Activated T-helper 1 cell treated with anti-CD3 and anti-CD28 coated beads, Interleukin-12 subunit alpha, Interleukin-12 subunit beta, Interleukin-2, Interleukin-4 antibody, amounts not matched to agents 30 ng/mL and 10 ng/mL and 1 ng/mL, durations not matched to agents 14 hours and 24 hours and 36 hours (primary cell): ENCODE results near the gene C1orf52. TPM values are rescaled to one million over a fixed set of nuclear protein-coding genes. Genes with fewer than 3 reads are reported as not detected.
A peak's percentile ranks its signal among the peaks of the same experiment; 100 is the strongest.

Experiments used
- DNase-seq: peaks from one replicate; pipeline ENCODE4 v3.0.0; 2021; ENCODE audit warnings: low spot score
- H3K27ac Mint-ChIP-seq: one replicate; pipeline ENCODE4 v1.8.0; 2021; ENCODE audit warnings: mild to moderate bottlenecking, mixed read lengths
- H3K27me3 Mint-ChIP-seq: one replicate; pipeline ENCODE4 v1.8.0; 2022; ENCODE audit warnings: mild to moderate bottlenecking, moderate library complexity, mixed read lengths; ENCODE audit not compliant: insufficient read depth
- H3K36me3 Mint-ChIP-seq: one replicate; pipeline ENCODE4 v1.8.0; 2021; ENCODE audit warnings: low read depth, mixed read lengths
- H3K4me1 Mint-ChIP-seq: one replicate; pipeline ENCODE4 v1.8.0; 2021; ENCODE audit warnings: low read depth, mixed read lengths
- H3K4me3 Mint-ChIP-seq: one replicate; pipeline ENCODE4 v1.8.0; 2021; ENCODE audit warnings: mild to moderate bottlenecking, moderate library complexity, mixed read lengths
- H3K9me3 Mint-ChIP-seq: one replicate; pipeline ENCODE4 v1.8.0; 2021; ENCODE audit warnings: mixed read lengths
- intact Hi-C: fragments of 100-400 bp; cut with micrococcal nuclease; formaldehyde crosslinking; loops from one replicate; pipeline ENCODE4 v1.15.1; 2024
- total RNA-seq: library from RNA; stranded (reverse); gene quantifications from 2 replicates; pipeline ENCODE4 v1.2.3, GENCODE V29; 2022

The C1orf52 gene
- total RNA-seq, 1 donor from 2014 or later, result 31.6 TPM

GRCh38 chr1:85223334-85223733, 36.1 kb downstream of the C1orf52 start:
- no peak for DNase-seq
- Mint-ChIP-seq H3K4me3 (no peak overlapping the region), H3K27me3 (peaks cover 42% of the 10 kb centered on the region), H3K27ac (no peak overlapping the region), H3K36me3 (no peaks in the 10 kb centered on the region), H3K4me1 (no peaks in the 10 kb centered on the region), H3K9me3 (no peaks in the 10 kb centered on the region)
- intact Hi-C loops, result no loop called here

GRCh38 chr1:85220756-85221201, 38.7 kb downstream of the C1orf52 start:
- H3K27me3 Mint-ChIP-seq, result peaks cover 46% of the 10 kb centered on the region
- H3K27ac Mint-ChIP-seq, result no peak overlapping the region
- H3K4me1 Mint-ChIP-seq, result no peaks in the 10 kb centered on the region
- no peak for DNase-seq
- intact Hi-C loops, result no loop called here
- H3K36me3 Mint-ChIP-seq, result no peaks in the 10 kb centered on the region
- no peaks in the 10 kb centered on the region for H3K9me3 Mint-ChIP-seq
- H3K4me3 Mint-ChIP-seq, result no peak overlapping the region

- Mint-ChIP-seq H3K36me3 (no peaks in the 10 kb centered on the region), H3K4me1 (no peaks in the 10 kb centered on the region), H3K4me3 (no peak overlapping the region), H3K27me3 (peaks cover 41% of the 10 kb centered on the region), H3K27ac (no peak overlapping the region), H3K9me3 (no peaks in the 10 kb centered on the region)
- intact Hi-C loops, result no loop called here
- DNase-seq, result no peak
Measured at GRCh38 chr1:85219853-85220610, 39.4 kb downstream of the C1orf52 start.

- Mint-ChIP-seq H3K9me3 (no peaks in the 10 kb centered on the region), H3K36me3 (no peaks in the 10 kb centered on the region), H3K27ac (no peak overlapping the region), H3K4me3 (no peak overlapping the region), H3K4me1 (no peaks in the 10 kb centered on the region), H3K27me3 (peaks cover 37% of the 10 kb centered on the region)
- no peak for DNase-seq
- intact Hi-C loops, result no loop called here
Measured at GRCh38 chr1:85216697-85217096, 42.8 kb downstream of the C1orf52 start.

GRCh38 chr1:85214654-85215053, 44.8 kb downstream of the C1orf52 start:
- Mint-ChIP-seq H3K4me1 (no peaks in the 10 kb centered on the region), H3K36me3 (no peaks in the 10 kb centered on the region), H3K27me3 (peaks cover 28% of the 10 kb centered on the region), H3K27ac (no peak overlapping the region), H3K4me3 (no peak overlapping the region), H3K9me3 (no peaks in the 10 kb centered on the region)
- intact Hi-C loops, result no loop called here
- no peak for DNase-seq

- H3K9me3 Mint-ChIP-seq, result no peaks in the 10 kb centered on the region
- H3K4me3 Mint-ChIP-seq, result no peak overlapping the region
Measured at GRCh38 chr1:85208488-85208887, 51.0 kb downstream of the C1orf52 start.

GRCh38 chr1:85203573-85204171, 55.8 kb downstream of the C1orf52 start:
- DNase-seq, result no peak
- no peaks in the 10 kb centered on the region for H3K9me3 Mint-ChIP-seq
- intact Hi-C loops, result loop anchor here (2.0 to 5.0 kb wide), 2 partner anchors 141 to 156 kb away; partner anchors contain the start of gene MCOLN3
- H3K4me1 Mint-ChIP-seq, result peaks cover 18% of the 10 kb centered on the region
- H3K4me3 Mint-ChIP-seq, result no peak overlapping the region
- peaks cover 3% of the 10 kb centered on the region for H3K36me3 Mint-ChIP-seq
- H3K27ac Mint-ChIP-seq, result no peak overlapping the region
- peaks cover 59% of the 10 kb centered on the region for H3K27me3 Mint-ChIP-seq

More at GRCh38 chr1:85208488-85208887, 51.0 kb downstream of the C1orf52 start:
- DNase-seq, result no peak
- Mint-ChIP-seq H3K4me1 (no peaks in the 10 kb centered on the region), H3K36me3 (no peaks in the 10 kb centered on the region), H3K27ac (no peak overlapping the region), H3K27me3 (peaks cover 42% of the 10 kb centered on the region)
- intact Hi-C loops, result no loop called here

- Mint-ChIP-seq H3K27ac (no peak overlapping the region), H3K4me1 (peaks cover 18% of the 10 kb centered on the region), H3K36me3 (peaks cover 4% of the 10 kb centered on the region), H3K9me3 (no peaks in the 10 kb centered on the region), H3K4me3 (no peak overlapping the region), H3K27me3 (peaks cover 53% of the 10 kb centered on the region)
- DNase-seq, result no peak
- intact Hi-C loops, result loop anchor here (2.0 to 5.0 kb wide), 2 partner anchors 140 to 156 kb away; partner anchors contain the start of gene MCOLN3
Measured at GRCh38 chr1:85202864-85203255, 56.6 kb downstream of the C1orf52 start.

GRCh38 chr1:85202092-85202863, 57.2 kb downstream of the C1orf52 start:
- intact Hi-C loops, result loop anchor here (2.0 to 5.0 kb wide), 2 partner anchors 139 to 155 kb away; partner anchors contain the start of gene MCOLN3
- Mint-ChIP-seq H3K27me3 (peaks cover 52% of the 10 kb centered on the region), H3K4me3 (peak overlapping the region; percentile 94), H3K4me1 (peaks cover 18% of the 10 kb centered on the region), H3K27ac (peak overlapping the region; percentile 88), H3K9me3 (no peaks in the 10 kb centered on the region), H3K36me3 (peaks cover 5% of the 10 kb centered on the region)
- DNase-seq, result no peak

- no peaks in the 10 kb centered on the region for H3K9me3 Mint-ChIP-seq
- peaks cover 5% of the 10 kb centered on the region for H3K36me3 Mint-ChIP-seq
- H3K4me1 Mint-ChIP-seq, result peaks cover 18% of the 10 kb centered on the region
- H3K27ac Mint-ChIP-seq, result peak overlapping the region; percentile 88
- H3K27me3 Mint-ChIP-seq, result peaks cover 44% of the 10 kb centered on the region
- intact Hi-C loops, result loop anchor here (1.0 to 5.0 kb wide), 7 partner anchors 58 to 257 kb away; partner anchors contain the start of genes BCL10, C1orf52 and MCOLN3
- DNase-seq, result peak; percentile 34
- H3K4me3 Mint-ChIP-seq, result peak overlapping the region; percentile 94
Measured at GRCh38 chr1:85201340-85202091, 57.9 kb downstream of the C1orf52 start.

- Mint-ChIP-seq H3K9me3 (no peaks in the 10 kb centered on the region), H3K4me3 (peak within 1 kb of the TSS; percentile 94), H3K4me1 (peaks cover 18% of the 10 kb centered on the region), H3K27me3 (peaks cover 41% of the 10 kb centered on the region), H3K36me3 (peaks cover 5% of the 10 kb centered on the region), H3K27ac (peak within 1 kb of the TSS; percentile 88)
- intact Hi-C loops, result loop anchor here (1.0 to 5.0 kb wide), 6 partner anchors 59 to 256 kb away; partner anchors contain the start of genes BCL10, C1orf52 and MCOLN3
- peak; percentile 67 for DNase-seq
Measured at GRCh38 chr1:85200463-85201339, 58.8 kb downstream of the C1orf52 start, which contains the start of gene SYDE2. Gene SYDE2, minus strand, starts transcription at chr1:85201016. Its CDS starts 20 bp downstream, at chr1:85200996.
